Cardiac septum (tissue), 1 donor: Measurements from ENCODE around the gene PTPRF. TPM values are rescaled to one million over a fixed set of nuclear protein-coding genes. Genes with fewer than 3 reads are reported as not detected.

Experiments
- DNase-seq: peaks from one replicate; pipeline ENCODE4 v3.0.0-alpha.2; 2020; ENCODE audit warnings: low spot score
- intact Hi-C: fragments of 100-400 bp; cut with DNase I; formaldehyde crosslinking; loops from one replicate; pipeline ENCODE4 v1.14.0; 2022
- total RNA-seq: library from RNA; stranded (reverse); fragmentation: NEBNext Ultra II Directional; extraction: Animal tissue kit (Norgen Biotek cat#: 25700); gene quantifications from one replicate; pipeline ENCODE4 v1.2.1, GENCODE V29; 2021
- donor health status: DM: no; HTN: no; CAD: no.

PTPRF gene
- total RNA-seq, 1 donor from 2014 or later = 9.1 TPM

GRCh38 chr1:43590388-43590925 is 59.8 kb downstream of the PTPRF start:
- intact Hi-C loops = no loop called here
- DNase-seq = no peak

GRCh38 chr1:43591181-43591580 is 60.5 kb downstream of the PTPRF start:
- intact Hi-C loops = no loop called here
- no peak for DNase-seq

GRCh38 chr1:43592051-43592665 is 61.5 kb downstream of the PTPRF start:
- intact Hi-C loops = no loop called here
- DNase-seq = no peak

- intact Hi-C loops = no loop called here
- no peak for DNase-seq
These were observed 62.4 kb downstream of the PTPRF start for GRCh38 chr1:43592974-43593683.

GRCh38 chr1:43596579-43596978 is 65.9 kb downstream of the PTPRF start:
- intact Hi-C loops = no loop called here
- no peak for DNase-seq

GRCh38 chr1:43597028-43597427 is 66.3 kb downstream of the PTPRF start:
- intact Hi-C loops = no loop called here
- DNase-seq = no peak

GRCh38 chr1:43597721-43598120 is 67.0 kb downstream of the PTPRF start:
- no peak for DNase-seq
- intact Hi-C loops = no loop called here

GRCh38 chr1:43598622-43599021 is 67.9 kb downstream of the PTPRF start:
- intact Hi-C loops = no loop called here
- no peak for DNase-seq

GRCh38 chr1:43600033-43601020 is 69.6 kb downstream of the PTPRF start:
- DNase-seq = no peak
- intact Hi-C loops = no loop called here

GRCh38 chr1:43602990-43603389 is 72.3 kb downstream of the PTPRF start:
- no peak for DNase-seq
- intact Hi-C loops = no loop called here

GRCh38 chr1:43604192-43604591 is 73.5 kb downstream of the PTPRF start:
- DNase-seq = no peak
- intact Hi-C loops = no loop called here

- intact Hi-C loops = no loop called here
- DNase-seq = no peak
These were observed 74.5 kb downstream of the PTPRF start for GRCh38 chr1:43605157-43605556.

- intact Hi-C loops = no loop called here
- DNase-seq = no peak
These were observed 75.1 kb downstream of the PTPRF start for GRCh38 chr1:43605766-43606165.

GRCh38 chr1:43606624-43607023 is 75.9 kb downstream of the PTPRF start:
- intact Hi-C loops = no loop called here
- no peak for DNase-seq

GRCh38 chr1:43608827-43609226 is 78.1 kb downstream of the PTPRF start:
- no peak for DNase-seq
- intact Hi-C loops = no loop called here

GRCh38 chr1:43610339-43610738 is 79.7 kb downstream of the PTPRF start:
- DNase-seq = no peak
- intact Hi-C loops = no loop called here

GRCh38 chr1:43611950-43612349 is 81.3 kb downstream of the PTPRF start:
- intact Hi-C loops = no loop called here
- no peak for DNase-seq

GRCh38 chr1:43612406-43612805 is 81.7 kb downstream of the PTPRF start:
- intact Hi-C loops = no loop called here
- DNase-seq = no peak

- no peak for DNase-seq
- intact Hi-C loops = no loop called here
These were observed 82.6 kb downstream of the PTPRF start for GRCh38 chr1:43613075-43613942.
